HG02938 (cell line): Measurements from ENCODE around the gene SYT13.

Experiments used
- ATAC-seq: cut with Tn5 transposase; IDR thresholded peaks from one replicate; pipeline ENCODE4 v1.9.1; 2021; ENCODE audit warnings: mild to moderate bottlenecking, moderate library complexity; ENCODE audit not compliant: unreplicated experiment

SYT13 gene

GRCh38 chr11:45285930-45286632 is at the start of gene SYT13:
Gene SYT13, minus strand, starts transcription at chr11:45286341. Its CDS starts 134 bp downstream, at chr11:45286207.
- ATAC-seq: no peak

- ATAC-seq: no peak
Measured at GRCh38 chr11:45335434-45335833, 49.3 kb upstream of the SYT13 start.

GRCh38 chr11:45334836-45335235 is 48.7 kb upstream of the SYT13 start:
- no peak for ATAC-seq

GRCh38 chr11:45334410-45334809 is 48.3 kb upstream of the SYT13 start:
- ATAC-seq: no peak

- no peak for ATAC-seq
Measured at GRCh38 chr11:45333001-45333971, 47.1 kb upstream of the SYT13 start.

GRCh38 chr11:45332276-45332934 is 46.3 kb upstream of the SYT13 start:
- no peak for ATAC-seq

- ATAC-seq: no peak
Measured at GRCh38 chr11:45331839-45332238, 45.7 kb upstream of the SYT13 start.

- ATAC-seq: no peak
Measured at GRCh38 chr11:45328726-45329125, 42.6 kb upstream of the SYT13 start.

GRCh38 chr11:45324459-45324858 is 38.3 kb upstream of the SYT13 start:
- no peak for ATAC-seq

GRCh38 chr11:45323601-45324249 is 37.6 kb upstream of the SYT13 start:
- ATAC-seq: no peak

- no peak for ATAC-seq
Measured at GRCh38 chr11:45322891-45323600, 36.9 kb upstream of the SYT13 start.

GRCh38 chr11:45322111-45322705 is 36.1 kb upstream of the SYT13 start:
- no peak for ATAC-seq

GRCh38 chr11:45321669-45322068 is 35.5 kb upstream of the SYT13 start:
- ATAC-seq: no peak

GRCh38 chr11:45321031-45321595 is 35.0 kb upstream of the SYT13 start:
- ATAC-seq: no peak

- ATAC-seq: no peak
Measured at GRCh38 chr11:45320371-45320770, 34.2 kb upstream of the SYT13 start.

GRCh38 chr11:45319077-45319476 is 32.9 kb upstream of the SYT13 start:
- ATAC-seq: no peak

- no peak for ATAC-seq
Measured at GRCh38 chr11:45318516-45318915, 32.4 kb upstream of the SYT13 start.

GRCh38 chr11:45316258-45316657 is 30.1 kb upstream of the SYT13 start:
- ATAC-seq: no peak

- ATAC-seq: no peak
Measured at GRCh38 chr11:45314900-45315299, 28.8 kb upstream of the SYT13 start.
